ENCODE measurements around the gene MTCP1. TPM values are rescaled to one million over a fixed set of nuclear protein-coding genes. Genes with fewer than 3 reads are reported as not detected.

Gene MTCP1
- total and polyA plus RNA-seq, 9 of the 15 experiments (the other 6 are each of a cell fraction or from before 2014, with no cell fraction given) = 12.7 to 28.0 (median 22.9) TPM

DNA sequence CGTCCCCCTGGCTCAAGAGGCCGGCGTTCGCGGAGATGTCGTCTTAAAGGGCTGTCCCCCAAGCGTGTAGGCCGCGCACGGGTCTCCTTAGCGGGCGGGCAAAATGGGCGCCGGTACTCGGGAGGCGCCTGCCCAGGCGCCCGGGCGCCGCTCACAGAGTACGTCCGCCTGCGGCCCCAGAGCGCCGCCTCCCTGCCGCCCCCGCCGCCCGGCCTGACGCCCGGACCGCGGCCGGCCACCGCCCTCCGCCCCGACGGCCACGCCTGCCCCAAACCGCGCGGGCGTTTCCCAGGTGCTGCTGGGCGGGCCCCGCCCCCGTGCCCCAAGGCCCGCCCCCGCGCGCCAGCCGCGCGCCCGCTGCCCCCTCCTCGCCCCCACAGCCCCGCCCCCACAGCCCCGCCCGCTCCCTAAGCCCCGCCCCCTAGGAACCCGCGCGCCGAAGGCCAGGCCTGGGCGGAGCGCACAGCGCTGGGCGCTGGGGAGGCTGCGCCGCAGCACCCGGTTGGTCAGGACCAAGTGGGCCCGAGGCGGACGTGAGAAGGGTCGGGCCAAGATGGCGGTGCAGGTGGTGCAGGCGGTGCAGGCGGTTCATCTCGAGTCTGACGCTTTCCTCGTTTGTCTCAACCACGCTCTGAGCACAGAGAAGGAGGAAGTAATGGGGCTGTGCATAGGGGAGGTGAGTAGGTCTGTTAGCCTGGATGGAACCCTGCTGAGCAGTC is at the start of gene MTCP1, which contains the start of the genes BRCC3 and CMC4 (continued):
- TF ChIP-seq, protein P1, sequence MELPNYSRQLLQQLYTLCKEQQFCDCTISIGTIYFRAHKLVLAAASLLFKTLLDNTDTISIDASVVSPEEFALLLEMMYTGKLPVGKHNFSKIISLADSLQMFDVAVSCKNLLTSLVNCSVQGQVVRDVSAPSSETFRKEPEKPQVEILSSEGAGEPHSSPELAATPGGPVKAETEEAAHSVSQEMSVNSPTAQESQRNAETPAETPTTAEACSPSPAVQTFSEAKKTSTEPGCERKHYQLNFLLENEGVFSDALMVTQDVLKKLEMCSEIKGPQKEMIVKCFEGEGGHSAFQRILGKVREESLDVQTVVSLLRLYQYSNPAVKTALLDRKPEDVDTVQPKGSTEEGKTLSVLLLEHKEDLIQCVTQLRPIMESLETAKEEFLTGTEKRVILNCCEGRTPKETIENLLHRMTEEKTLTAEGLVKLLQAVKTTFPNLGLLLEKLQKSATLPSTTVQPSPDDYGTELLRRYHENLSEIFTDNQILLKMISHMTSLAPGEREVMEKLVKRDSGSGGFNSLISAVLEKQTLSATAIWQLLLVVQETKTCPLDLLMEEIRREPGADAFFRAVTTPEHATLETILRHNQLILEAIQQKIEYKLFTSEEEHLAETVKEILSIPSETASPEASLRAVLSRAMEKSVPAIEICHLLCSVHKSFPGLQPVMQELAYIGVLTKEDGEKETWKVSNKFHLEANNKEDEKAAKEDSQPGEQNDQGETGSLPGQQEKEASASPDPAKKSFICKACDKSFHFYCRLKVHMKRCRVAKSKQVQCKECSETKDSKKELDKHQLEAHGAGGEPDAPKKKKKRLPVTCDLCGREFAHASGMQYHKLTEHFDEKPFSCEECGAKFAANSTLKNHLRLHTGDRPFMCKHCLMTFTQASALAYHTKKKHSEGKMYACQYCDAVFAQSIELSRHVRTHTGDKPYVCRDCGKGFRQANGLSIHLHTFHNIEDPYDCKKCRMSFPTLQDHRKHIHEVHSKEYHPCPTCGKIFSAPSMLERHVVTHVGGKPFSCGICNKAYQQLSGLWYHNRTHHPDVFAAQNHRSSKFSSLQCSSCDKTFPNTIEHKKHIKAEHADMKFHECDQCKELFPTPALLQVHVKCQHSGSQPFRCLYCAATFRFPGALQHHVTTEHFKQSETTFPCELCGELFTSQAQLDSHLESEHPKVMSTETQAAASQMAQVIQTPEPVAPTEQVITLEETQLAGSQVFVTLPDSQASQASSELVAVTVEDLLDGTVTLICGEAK (IDR thresholded peaks at IDR 0.05) = 0 out of 2 replicates have a peak, but pooled peaks have one; percentile 18
- TF ChIP-seq, protein P1 (CRISPR knock-in tag; IDR thresholded peaks at IDR 0.05) = no peak
- TF ChIP-seq ZKSCAN8 (CRISPR knock-in tag; IDR thresholded peaks at IDR 0.05) (no peak), PHF20 (IDR thresholded peaks at IDR 0.05; ENCODE audit: partially characterized antibody) (peak; percentile 59), ZBTB8A (IDR thresholded peaks at IDR 0.05; ENCODE audit: partially characterized antibody) (no peak), CHD1 (IDR thresholded peaks at IDR 0.05; ENCODE audit: low read length) (no peak), KAT8 (IDR thresholded peaks at IDR 0.05; ENCODE audit: low read depth) (no peak), ZNF124 (CRISPR knock-in tag; IDR thresholded peaks at IDR 0.05) (no peak), ZNF76 (CRISPR knock-in tag; IDR thresholded peaks at IDR 0.05; ENCODE audit: borderline replicate concordance) (no peak)
- TF ChIP-seq, protein P2, sequence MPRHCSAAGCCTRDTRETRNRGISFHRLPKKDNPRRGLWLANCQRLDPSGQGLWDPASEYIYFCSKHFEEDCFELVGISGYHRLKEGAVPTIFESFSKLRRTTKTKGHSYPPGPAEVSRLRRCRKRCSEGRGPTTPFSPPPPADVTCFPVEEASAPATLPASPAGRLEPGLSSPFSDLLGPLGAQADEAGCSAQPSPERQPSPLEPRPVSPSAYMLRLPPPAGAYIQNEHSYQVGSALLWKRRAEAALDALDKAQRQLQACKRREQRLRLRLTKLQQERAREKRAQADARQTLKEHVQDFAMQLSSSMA (CRISPR knock-in tag; IDR thresholded peaks at IDR 0.05) = no peak
- TF ChIP-seq, protein P3, sequence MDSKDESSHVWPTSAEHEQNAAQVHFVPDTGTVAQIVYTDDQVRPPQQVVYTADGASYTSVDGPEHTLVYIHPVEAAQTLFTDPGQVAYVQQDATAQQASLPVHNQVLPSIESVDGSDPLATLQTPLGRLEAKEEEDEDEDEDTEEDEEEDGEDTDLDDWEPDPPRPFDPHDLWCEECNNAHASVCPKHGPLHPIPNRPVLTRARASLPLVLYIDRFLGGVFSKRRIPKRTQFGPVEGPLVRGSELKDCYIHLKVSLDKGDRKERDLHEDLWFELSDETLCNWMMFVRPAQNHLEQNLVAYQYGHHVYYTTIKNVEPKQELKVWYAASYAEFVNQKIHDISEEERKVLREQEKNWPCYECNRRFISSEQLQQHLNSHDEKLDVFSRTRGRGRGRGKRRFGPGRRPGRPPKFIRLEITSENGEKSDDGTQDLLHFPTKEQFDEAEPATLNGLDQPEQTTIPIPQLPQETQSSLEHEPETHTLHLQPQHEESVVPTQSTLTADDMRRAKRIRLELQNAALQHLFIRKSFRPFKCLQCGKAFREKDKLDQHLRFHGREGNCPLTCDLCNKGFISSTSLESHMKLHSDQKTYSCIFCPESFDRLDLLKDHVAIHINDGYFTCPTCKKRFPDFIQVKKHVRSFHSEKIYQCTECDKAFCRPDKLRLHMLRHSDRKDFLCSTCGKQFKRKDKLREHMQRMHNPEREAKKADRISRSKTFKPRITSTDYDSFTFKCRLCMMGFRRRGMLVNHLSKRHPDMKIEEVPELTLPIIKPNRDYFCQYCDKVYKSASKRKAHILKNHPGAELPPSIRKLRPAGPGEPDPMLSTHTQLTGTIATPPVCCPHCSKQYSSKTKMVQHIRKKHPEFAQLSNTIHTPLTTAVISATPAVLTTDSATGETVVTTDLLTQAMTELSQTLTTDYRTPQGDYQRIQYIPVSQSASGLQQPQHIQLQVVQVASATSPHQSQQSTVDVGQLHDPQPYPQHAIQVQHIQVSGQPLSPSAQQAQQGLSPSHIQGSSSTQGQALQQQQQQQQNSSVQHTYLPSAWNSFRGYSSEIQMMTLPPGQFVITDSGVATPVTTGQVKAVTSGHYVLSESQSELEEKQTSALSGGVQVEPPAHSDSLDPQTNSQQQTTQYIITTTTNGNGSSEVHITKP (IDR thresholded peaks at IDR 0.05; ENCODE audit: partially characterized antibody) = peak; percentile 65
- TF ChIP-seq, protein P4, sequence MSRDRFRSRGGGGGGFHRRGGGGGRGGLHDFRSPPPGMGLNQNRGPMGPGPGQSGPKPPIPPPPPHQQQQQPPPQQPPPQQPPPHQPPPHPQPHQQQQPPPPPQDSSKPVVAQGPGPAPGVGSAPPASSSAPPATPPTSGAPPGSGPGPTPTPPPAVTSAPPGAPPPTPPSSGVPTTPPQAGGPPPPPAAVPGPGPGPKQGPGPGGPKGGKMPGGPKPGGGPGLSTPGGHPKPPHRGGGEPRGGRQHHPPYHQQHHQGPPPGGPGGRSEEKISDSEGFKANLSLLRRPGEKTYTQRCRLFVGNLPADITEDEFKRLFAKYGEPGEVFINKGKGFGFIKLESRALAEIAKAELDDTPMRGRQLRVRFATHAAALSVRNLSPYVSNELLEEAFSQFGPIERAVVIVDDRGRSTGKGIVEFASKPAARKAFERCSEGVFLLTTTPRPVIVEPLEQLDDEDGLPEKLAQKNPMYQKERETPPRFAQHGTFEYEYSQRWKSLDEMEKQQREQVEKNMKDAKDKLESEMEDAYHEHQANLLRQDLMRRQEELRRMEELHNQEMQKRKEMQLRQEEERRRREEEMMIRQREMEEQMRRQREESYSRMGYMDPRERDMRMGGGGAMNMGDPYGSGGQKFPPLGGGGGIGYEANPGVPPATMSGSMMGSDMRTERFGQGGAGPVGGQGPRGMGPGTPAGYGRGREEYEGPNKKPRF (IDR thresholded peaks at IDR 0.05; ENCODE audit: low read depth, low read length) = no peak
